ENCODE measurements around the gene ALOX5. TPM values are rescaled to one million over a fixed set of nuclear protein-coding genes. Genes with fewer than 3 reads are reported as not detected.
"Not testable (repeated sequence)": the region's sequence is repeated elsewhere in the genome, so short reads cannot be mapped to it uniquely, and the experiment has no call there.

The ALOX5 gene
- total and polyA plus RNA-seq, 4 donors, result 2.9 to 16.9 (median 8.4) TPM

- 88% methylated on average over 4 of the region's 4 CpGs for WGBS
These were observed 18.5 kb upstream of the ALOX5 start for GRCh38 chr10:45355494-45355893.

DNA sequence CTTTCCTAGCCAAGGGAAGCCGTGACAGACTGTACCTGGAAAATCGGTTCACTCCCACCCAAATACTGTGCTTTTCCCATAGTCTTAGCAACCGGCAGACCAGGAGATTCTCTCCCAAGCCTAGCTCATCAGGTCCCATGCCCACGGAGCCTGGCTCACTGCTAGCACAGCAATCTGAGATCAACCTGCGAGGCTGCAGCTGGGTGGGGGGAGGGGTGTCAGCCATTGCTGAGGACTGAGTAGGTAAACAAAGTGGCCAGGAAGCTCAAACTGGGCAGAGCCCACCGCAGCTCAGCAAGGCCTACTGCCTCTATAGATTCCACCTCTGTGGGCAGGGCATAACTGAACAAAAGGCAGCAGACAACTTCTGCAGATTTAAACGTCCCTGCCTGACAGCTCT, 15.1 kb upstream of the ALOX5 start:
- 70% methylated on average over 7 of the region's 7 CpGs for WGBS
- not testable (repeated sequence) for H3K4me1 ChIP-seq (ENCODE audit: control insufficient read depth in 4 of 4, insufficient read depth in 4 of 4, low read length in 3 of 4)

More at GRCh38 chr10:45355494-45355893, 18.5 kb upstream of the ALOX5 start:
- Histone ChIP-seq H3K36me3 (ENCODE audit: control insufficient read depth in 4 of 4, insufficient read depth in 3 of 4, low read depth in 1 of 4, low read length in 3 of 4) (no peaks in the 10 kb centered on the region), H3K27ac (ENCODE audit: low read depth in 1 of 2, low read length in 2 of 2) (no peak overlapping the region), H3K4me1 (ENCODE audit: control insufficient read depth in 4 of 4, insufficient read depth in 4 of 4, low read length in 3 of 4) (no peaks in the 10 kb centered on the region), H3K4me3 (ENCODE audit: low read depth in 1 of 3, low read length in 3 of 3) (no peak overlapping the region), H3K9ac (ENCODE audit: low read depth in 1 of 2, low read length in 2 of 2) (no peak overlapping the region), H3K9me3 (ENCODE audit: control insufficient read depth in 4 of 4, low read length in 3 of 4) (no peaks in the 10 kb centered on the region), H3K27me3 (ENCODE audit: control insufficient read depth in 4 of 4, insufficient read depth in 4 of 4, low read length in 3 of 4) (peaks cover 0 to 3% (median 0%) of the 10 kb centered on the region in 4 donors)
- TF ChIP-seq ZBTB33 (IDR thresholded peaks at IDR 0.05) (no peak), SP1 (IDR thresholded peaks at IDR 0.05) (no peak), RAD21 (IDR thresholded peaks at IDR 0.05) (no peak), EGR1 (IDR thresholded peaks at IDR 0.05; ENCODE audit: low read depth in 2 of 2) (no peak), HNF4G (IDR thresholded peaks at IDR 0.05) (no peak)
- TF ChIP-seq, protein P1, sequence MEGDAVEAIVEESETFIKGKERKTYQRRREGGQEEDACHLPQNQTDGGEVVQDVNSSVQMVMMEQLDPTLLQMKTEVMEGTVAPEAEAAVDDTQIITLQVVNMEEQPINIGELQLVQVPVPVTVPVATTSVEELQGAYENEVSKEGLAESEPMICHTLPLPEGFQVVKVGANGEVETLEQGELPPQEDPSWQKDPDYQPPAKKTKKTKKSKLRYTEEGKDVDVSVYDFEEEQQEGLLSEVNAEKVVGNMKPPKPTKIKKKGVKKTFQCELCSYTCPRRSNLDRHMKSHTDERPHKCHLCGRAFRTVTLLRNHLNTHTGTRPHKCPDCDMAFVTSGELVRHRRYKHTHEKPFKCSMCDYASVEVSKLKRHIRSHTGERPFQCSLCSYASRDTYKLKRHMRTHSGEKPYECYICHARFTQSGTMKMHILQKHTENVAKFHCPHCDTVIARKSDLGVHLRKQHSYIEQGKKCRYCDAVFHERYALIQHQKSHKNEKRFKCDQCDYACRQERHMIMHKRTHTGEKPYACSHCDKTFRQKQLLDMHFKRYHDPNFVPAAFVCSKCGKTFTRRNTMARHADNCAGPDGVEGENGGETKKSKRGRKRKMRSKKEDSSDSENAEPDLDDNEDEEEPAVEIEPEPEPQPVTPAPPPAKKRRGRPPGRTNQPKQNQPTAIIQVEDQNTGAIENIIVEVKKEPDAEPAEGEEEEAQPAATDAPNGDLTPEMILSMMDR (IDR thresholded peaks at IDR 0.05; ENCODE audit: low read depth, low read length, missing input control), result no peak
- DNase-seq (ENCODE audit: low spot score), result no peak

GRCh38 chr10:45361983-45362799, 11.8 kb upstream of the ALOX5 start:
- not testable (repeated sequence) for DNase-seq (ENCODE audit: low spot score); H3K9ac ChIP-seq (ENCODE audit: low read depth in 1 of 2, low read length in 2 of 2); H3K4me1 ChIP-seq (ENCODE audit: control insufficient read depth in 4 of 4, insufficient read depth in 4 of 4, low read length in 3 of 4); H3K36me3 ChIP-seq (ENCODE audit: control insufficient read depth in 4 of 4, insufficient read depth in 3 of 4, low read depth in 1 of 4, low read length in 3 of 4); H3K4me3 ChIP-seq (ENCODE audit: low read depth in 1 of 3, low read length in 3 of 3); H3K27ac ChIP-seq (ENCODE audit: low read depth in 1 of 2, low read length in 2 of 2); H3K9me3 ChIP-seq (ENCODE audit: control insufficient read depth in 4 of 4, low read length in 3 of 4); H3K27me3 ChIP-seq (ENCODE audit: control insufficient read depth in 4 of 4, insufficient read depth in 4 of 4, low read length in 3 of 4)
- 55% methylated on average over 18 of the region's 18 CpGs for WGBS

More for the DNA sequence above, 15.1 kb upstream of the ALOX5 start:
- not testable (repeated sequence) for H3K4me3 ChIP-seq (ENCODE audit: low read depth in 1 of 3, low read length in 3 of 3); H3K36me3 ChIP-seq (ENCODE audit: control insufficient read depth in 4 of 4, insufficient read depth in 3 of 4, low read depth in 1 of 4, low read length in 3 of 4); DNase-seq (ENCODE audit: low spot score); H3K27me3 ChIP-seq (ENCODE audit: control insufficient read depth in 4 of 4, insufficient read depth in 4 of 4, low read length in 3 of 4); H3K27ac ChIP-seq (ENCODE audit: low read depth in 1 of 2, low read length in 2 of 2); H3K9ac ChIP-seq (ENCODE audit: low read depth in 1 of 2, low read length in 2 of 2); H3K9me3 ChIP-seq (ENCODE audit: control insufficient read depth in 4 of 4, low read length in 3 of 4)

DNA sequence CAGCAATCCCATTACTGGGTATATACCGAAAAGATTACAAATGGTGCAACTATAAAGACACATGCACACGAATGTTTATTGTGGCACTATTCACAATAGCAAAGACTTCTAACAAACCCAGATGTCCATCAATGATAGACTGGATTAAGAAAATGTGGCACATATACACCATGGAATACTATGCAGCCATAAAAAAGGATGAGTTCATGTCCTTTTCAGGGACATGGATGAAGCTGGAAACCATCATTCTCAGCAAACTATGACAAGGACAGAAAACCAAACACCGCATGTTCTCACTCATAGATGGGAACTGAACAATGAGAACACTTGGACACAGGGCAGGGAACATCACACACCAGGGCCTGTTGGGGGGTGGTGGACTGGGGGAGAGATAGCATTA, 6.4 kb upstream of the ALOX5 start:
- H3K27ac ChIP-seq (ENCODE audit: low read depth in 1 of 2, low read length in 2 of 2); H3K4me1 ChIP-seq (ENCODE audit: control insufficient read depth in 4 of 4, insufficient read depth in 4 of 4, low read length in 3 of 4); H3K9me3 ChIP-seq (ENCODE audit: control insufficient read depth in 4 of 4, low read length in 3 of 4); H3K9ac ChIP-seq (ENCODE audit: low read depth in 1 of 2, low read length in 2 of 2); H3K4me3 ChIP-seq (ENCODE audit: low read depth in 1 of 3, low read length in 3 of 3); DNase-seq (ENCODE audit: low spot score); H3K36me3 ChIP-seq (ENCODE audit: control insufficient read depth in 4 of 4, insufficient read depth in 3 of 4, low read depth in 1 of 4, low read length in 3 of 4); H3K27me3 ChIP-seq (ENCODE audit: control insufficient read depth in 4 of 4, insufficient read depth in 4 of 4, low read length in 3 of 4): not testable (repeated sequence)
- WGBS, result 86% methylated on average over 3 of the region's 3 CpGs
